Effector memory CD4-positive, alpha-beta T cell (primary cell): Measurements from ENCODE around the gene GLUL.

Source experiments
- DNase-seq, 3 donors: peaks; one replicate each; pipeline ENCODE4 v3.0.0-alpha.2; 2020
- H3K27ac ChIP-seq: 2 replicates; pipeline ENCODE4 v1.7.0; 2013; ENCODE audit warnings: mild to moderate bottlenecking, low read length, moderate library complexity; ENCODE audit not compliant: insufficient read depth, poor library complexity, severe bottlenecking
- H3K27me3 ChIP-seq: replicated peaks from 2 replicates; pipeline ENCODE4 v1.7.0; 2013; ENCODE audit warnings: mild to moderate bottlenecking, low read length; ENCODE audit not compliant: insufficient read depth, control insufficient read depth, poor library complexity, severe bottlenecking
- H3K36me3 ChIP-seq: 2 replicates; pipeline ENCODE4 v1.7.0; 2013; ENCODE audit warnings: mild to moderate bottlenecking, low read length, moderate library complexity; ENCODE audit not compliant: control insufficient read depth, insufficient read depth
- H3K4me1 ChIP-seq: 2 replicates; pipeline ENCODE4 v1.7.0; 2013; ENCODE audit warnings: low read length, mild to moderate bottlenecking; ENCODE audit not compliant: control insufficient read depth, insufficient read depth, poor library complexity, severe bottlenecking
- H3K4me3 ChIP-seq: 2 replicates; pipeline ENCODE4 v1.7.0; 2013; ENCODE audit warnings: low read length, low read depth, mild to moderate bottlenecking; ENCODE audit not compliant: insufficient read depth, poor library complexity, severe bottlenecking
- H3K9me3 ChIP-seq: 2 replicates; pipeline ENCODE4 v1.7.0; 2013; ENCODE audit warnings: mild to moderate bottlenecking, low read length, moderate library complexity; ENCODE audit not compliant: control insufficient read depth

Gene GLUL

DNA sequence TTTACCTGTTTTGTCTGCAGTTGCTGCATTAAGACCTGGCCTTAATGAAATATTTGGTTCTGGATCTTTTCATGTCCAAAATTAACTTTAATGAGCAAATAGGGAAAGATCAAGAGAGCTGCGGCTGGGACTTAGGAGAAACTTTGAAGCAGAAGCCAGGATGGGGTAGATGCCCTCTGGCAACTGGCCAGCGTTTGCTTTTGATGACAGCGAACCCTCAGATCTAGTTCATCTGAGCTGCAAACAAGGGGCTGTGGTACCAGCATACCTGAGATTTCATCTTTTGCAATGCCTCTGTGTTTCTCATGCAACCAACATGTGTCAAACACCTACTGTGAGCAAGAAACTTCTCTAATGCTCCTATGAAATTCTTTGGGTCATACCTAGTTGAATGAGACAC lies 21.9 kb upstream of the GLUL start:
- Histone ChIP-seq H3K27me3 (no peaks in the 10 kb centered on the region), H3K9me3 (no peaks in the 10 kb centered on the region), H3K36me3 (no peaks in the 10 kb centered on the region), H3K4me1 (no peaks in the 10 kb centered on the region), H3K4me3 (no peak overlapping the region), H3K27ac (no peak overlapping the region)
- DNase-seq, result no peak

DNA sequence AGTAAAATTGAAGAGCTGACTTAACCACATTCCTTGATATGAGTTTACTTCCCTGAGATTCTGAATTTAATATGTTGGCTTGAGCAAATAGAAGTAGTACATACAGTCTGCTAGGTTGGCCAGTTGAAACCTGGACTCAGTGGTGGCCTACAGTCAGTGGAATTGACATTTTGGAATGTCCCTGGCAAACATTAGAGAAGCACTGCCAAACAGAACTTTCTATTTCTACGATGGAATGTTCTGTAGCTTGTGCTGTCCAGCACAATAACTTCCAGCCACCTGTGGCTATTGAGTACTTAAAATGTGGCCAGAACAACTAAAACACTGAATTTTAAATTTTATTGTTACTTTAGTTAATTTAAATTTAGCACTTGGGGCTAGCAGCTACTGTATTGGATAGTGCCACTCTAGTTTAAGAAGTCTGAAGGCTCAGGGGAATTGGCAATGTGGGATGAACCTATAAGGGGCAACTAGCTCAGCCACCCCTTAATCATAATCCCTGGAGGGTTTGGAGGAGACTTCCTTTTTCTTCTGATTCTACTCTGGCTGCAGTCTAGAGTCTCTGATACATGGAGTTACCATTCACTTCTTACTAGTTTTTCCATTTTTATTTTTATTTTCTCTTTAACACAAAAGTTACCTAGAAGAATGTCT lies 19.2 kb upstream of the GLUL start:
- H3K27ac ChIP-seq, result no peak overlapping the region
- no peak overlapping the region for H3K4me3 ChIP-seq
- DNase-seq, result no peak
- no peaks in the 10 kb centered on the region for H3K9me3 ChIP-seq
- peaks cover 9% of the 10 kb centered on the region for H3K27me3 ChIP-seq
- no peaks in the 10 kb centered on the region for H3K4me1 ChIP-seq
- no peaks in the 10 kb centered on the region for H3K36me3 ChIP-seq

DNA sequence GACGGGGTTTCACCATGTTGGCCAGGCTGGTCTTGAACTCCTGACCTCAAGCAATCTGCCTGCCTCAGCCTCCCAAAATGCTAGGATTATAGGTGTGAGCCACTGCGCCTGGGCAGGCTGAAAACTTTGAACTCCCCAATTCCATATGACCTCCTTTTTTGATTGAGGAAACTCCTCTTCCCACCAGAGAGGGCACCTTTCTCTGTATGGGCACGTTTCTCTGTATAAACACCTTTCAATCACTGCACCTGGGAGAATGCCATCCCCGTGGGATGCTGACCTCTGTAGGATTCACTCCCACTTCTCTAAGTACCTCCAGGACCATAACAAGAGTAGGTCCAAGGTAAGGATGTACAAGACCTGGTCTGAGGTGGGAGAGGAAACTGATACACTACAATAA lies 18.5 kb upstream of the GLUL start:
- DNase-seq, result no peak
- no peaks in the 10 kb centered on the region for H3K4me1 ChIP-seq
- no peaks in the 10 kb centered on the region for H3K36me3 ChIP-seq
- no peak overlapping the region for H3K27ac ChIP-seq
- no peaks in the 10 kb centered on the region for H3K9me3 ChIP-seq
- H3K27me3 ChIP-seq, result peaks cover 9% of the 10 kb centered on the region
- H3K4me3 ChIP-seq, result no peak overlapping the region

DNA sequence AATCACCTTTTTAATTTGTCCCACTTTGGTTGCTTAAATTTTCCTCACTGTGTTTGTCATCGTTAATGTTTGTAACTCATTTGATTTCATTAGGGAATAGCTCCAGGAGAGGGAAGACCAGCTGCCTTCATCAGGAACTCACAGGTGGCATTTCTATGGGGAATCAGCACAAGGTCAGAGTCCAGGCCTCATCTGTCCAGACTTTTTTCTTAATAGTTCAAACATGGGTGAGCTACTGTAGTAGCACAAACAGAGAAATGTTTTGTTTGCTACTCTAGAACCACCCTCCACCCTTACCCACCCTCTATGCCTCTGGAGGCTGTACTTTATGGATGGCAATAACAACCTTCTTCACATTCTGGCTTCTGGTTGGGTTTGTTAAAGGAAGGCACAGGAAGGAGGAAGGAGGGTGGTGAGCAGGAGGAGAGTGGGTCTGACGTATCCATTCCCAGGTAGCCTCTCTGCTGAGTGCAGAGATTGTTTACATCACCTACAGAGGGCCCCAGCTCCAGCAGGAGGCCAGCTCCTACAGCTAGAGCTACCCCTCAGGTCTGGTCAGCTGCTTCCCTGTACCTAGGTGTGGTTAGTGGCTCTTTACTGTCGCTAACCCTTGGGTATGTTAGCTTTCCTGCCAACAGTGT lies 17.0 kb upstream of the GLUL start:
- Histone ChIP-seq H3K27ac (no peak overlapping the region), H3K4me1 (no peaks in the 10 kb centered on the region), H3K27me3 (peaks cover 9% of the 10 kb centered on the region), H3K4me3 (no peak overlapping the region), H3K36me3 (no peaks in the 10 kb centered on the region), H3K9me3 (no peaks in the 10 kb centered on the region)
- no peak for DNase-seq

DNA sequence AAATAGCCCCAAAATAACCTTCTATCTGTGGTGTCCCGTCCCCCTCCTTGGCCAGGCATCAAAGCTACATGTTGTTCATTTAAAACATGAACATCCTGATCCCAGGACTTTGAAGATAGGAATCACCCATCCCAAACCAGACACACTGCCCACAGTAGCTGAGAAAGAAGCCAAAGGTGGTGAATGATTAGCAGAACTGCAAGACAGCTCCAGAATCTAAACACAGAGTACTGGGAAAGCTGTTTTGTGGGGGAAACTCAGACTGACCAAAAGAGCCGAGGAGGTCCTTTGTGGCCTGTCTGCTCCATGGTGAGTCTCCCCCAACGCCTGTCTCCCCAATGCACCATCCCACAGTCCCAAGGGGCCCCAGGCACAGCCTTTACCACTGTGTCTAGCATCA lies 16.1 kb upstream of the GLUL start:
- H3K27me3 ChIP-seq, result peaks cover 9% of the 10 kb centered on the region
- no peak overlapping the region for H3K27ac ChIP-seq
- H3K4me1 ChIP-seq, result no peaks in the 10 kb centered on the region
- H3K4me3 ChIP-seq, result no peak overlapping the region
- no peak for DNase-seq
- H3K9me3 ChIP-seq, result no peaks in the 10 kb centered on the region
- no peaks in the 10 kb centered on the region for H3K36me3 ChIP-seq

DNA sequence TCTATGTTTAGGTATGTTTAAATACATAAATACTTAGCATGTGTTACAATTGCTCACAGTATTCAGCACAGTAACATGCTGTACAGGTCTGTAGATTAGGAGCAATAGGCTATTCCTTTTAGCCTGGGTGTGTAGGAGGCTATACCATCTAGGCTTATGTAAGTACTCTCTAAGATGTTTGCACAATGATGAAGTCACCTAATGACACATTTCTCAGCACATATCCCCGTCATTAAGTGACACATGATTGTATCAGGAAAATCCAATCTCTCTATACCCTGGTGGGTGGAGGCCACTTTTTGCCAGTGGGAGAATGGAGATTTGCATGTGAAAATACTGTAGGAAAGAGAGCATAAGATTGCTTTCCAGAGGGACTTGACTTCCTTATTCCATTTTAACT lies 14.4 kb upstream of the GLUL start:
- Histone ChIP-seq H3K4me3 (no peak overlapping the region), H3K4me1 (no peaks in the 10 kb centered on the region), H3K27ac (no peak overlapping the region), H3K9me3 (no peaks in the 10 kb centered on the region), H3K27me3 (peaks cover 9% of the 10 kb centered on the region), H3K36me3 (no peaks in the 10 kb centered on the region)
- no peak for DNase-seq

DNA sequence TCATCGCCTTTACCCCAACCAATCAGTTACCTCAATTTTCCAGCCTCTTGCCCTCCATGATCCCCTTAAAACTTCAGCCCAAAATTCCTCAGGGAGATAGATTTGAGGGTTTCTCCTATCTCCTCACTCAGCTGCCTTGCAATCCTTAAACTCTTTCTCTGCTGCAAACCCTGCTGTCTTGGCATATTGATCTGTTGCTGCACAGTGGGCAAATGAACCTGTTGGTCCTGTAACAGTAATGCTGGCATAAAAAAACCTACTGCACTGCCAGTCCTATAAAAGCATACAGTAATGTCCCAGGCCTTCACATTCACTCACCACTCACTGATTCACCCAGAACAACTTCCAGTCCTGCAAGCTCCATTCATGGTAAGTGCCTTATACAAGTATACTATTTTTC lies 14.0 kb upstream of the GLUL start:
- no peak for DNase-seq
- Histone ChIP-seq H3K36me3 (no peaks in the 10 kb centered on the region), H3K9me3 (no peaks in the 10 kb centered on the region), H3K27ac (no peak overlapping the region), H3K4me1 (no peaks in the 10 kb centered on the region), H3K27me3 (peaks cover 9% of the 10 kb centered on the region), H3K4me3 (no peak overlapping the region)

DNA sequence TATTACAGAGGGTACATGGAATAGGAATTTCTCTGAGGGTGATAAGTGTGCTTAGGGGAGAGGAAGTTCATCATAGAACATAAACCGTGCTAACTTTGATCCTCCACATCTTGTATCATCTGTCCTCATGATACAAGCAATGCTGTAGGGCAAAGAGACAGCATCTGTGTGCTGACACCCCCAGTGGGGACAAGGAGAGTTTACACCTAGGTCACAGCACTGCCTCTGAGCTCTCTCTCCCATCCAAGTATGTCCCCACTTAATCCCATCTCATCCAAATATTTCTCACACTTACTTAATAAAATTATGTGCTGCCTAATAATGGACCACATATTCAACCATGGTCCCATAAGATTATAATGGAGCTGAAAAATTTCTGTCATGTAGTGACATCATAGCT lies 13.2 kb upstream of the GLUL start:
- Histone ChIP-seq H3K4me1 (no peaks in the 10 kb centered on the region), H3K27ac (no peak overlapping the region), H3K36me3 (no peaks in the 10 kb centered on the region), H3K9me3 (no peaks in the 10 kb centered on the region), H3K4me3 (no peak overlapping the region), H3K27me3 (peaks cover 9% of the 10 kb centered on the region)
- no peak for DNase-seq

DNA sequence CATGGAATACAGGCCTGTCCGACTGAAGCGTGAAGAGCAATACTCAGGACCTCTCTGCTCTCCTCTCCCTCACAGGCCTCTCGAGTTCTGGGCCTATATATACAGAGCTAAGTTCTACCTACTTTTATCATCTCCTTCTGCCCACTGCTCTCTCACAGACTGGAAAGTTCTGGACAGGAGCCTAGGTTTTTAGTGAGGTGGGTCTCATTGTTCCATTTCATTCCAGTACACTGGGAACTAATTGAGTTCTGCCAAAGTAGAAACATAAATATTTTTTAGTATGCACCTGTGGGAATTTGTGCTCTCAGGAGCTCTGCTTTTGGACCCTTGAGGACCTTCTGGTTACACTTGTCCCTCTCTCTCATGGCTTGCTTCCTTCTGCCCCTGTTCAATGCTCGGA lies 9.0 kb upstream of the GLUL start, which contains the start of gene TEDDM1:
Gene TEDDM1, minus strand, starts transcription at position 101 of the 400 bp plus-strand sequence. CDS start 182 bp downstream, outside the sequence.
- no peak within 1 kb of the TSS for H3K27ac ChIP-seq
- no peaks in the 10 kb centered on the region for H3K36me3 ChIP-seq
- no peak for DNase-seq
- no peaks in the 10 kb centered on the region for H3K27me3 ChIP-seq
- H3K9me3 ChIP-seq, result no peaks in the 10 kb centered on the region
- no peak within 1 kb of the TSS for H3K4me3 ChIP-seq
- H3K4me1 ChIP-seq, result peaks cover 3% of the 10 kb centered on the region

DNA sequence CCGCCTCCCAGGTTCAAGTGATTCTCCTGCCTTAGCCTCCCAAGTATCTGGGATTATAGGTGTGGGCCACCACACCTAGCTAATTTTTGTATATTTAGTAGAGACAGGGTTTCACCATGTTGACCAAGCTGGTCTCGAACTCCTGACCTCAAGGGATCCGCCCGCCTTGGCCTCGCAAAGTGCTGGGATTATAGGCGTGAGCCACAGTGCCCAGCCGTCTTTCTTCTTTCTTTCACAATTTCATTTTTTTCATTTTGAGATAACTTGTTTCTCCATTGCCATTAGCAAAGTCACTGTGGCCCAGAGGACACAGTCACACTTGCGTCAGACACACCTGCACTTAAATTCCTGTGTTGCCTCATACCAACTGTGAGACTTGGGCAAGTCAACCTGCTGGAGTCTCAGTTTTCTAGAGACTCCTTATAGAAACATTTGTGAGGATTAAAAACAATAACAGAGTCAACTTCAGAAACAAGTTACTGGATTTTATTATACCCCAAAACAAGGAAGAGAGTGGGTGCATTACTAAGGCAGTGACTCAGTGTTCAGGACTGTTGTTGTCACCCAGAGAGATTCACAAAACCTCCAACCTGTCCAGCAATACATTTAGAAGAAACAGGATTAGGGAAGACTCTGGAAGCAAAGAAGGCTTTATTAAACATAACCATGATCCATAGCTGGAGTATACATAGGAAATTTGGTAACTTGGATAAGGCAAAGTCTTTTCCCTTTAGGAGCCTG lies 6.2 kb upstream of the GLUL start:
- Histone ChIP-seq H3K4me3 (no peak overlapping the region), H3K27ac (no peak overlapping the region), H3K9me3 (no peaks in the 10 kb centered on the region), H3K27me3 (no peaks in the 10 kb centered on the region), H3K36me3 (no peaks in the 10 kb centered on the region), H3K4me1 (peaks cover 3% of the 10 kb centered on the region)
- no peak for DNase-seq
